ENCODE data around the gene BOD1L1.

BOD1L1 gene

GRCh38 chr4:13524504-13525243 lies 102.9 kb downstream of the BOD1L1 start:
- peak; percentile 20 for DNase-seq (ENCODE audit: low spot score)

- peak; percentile 6 for DNase-seq (ENCODE audit: low spot score)
Measured at GRCh38 chr4:13523591-13524503, 103.7 kb downstream of the BOD1L1 start.

GRCh38 chr4:13523105-13523477 lies 104.4 kb downstream of the BOD1L1 start:
- DNase-seq (ENCODE audit: low spot score): peak; percentile 12

DNA sequence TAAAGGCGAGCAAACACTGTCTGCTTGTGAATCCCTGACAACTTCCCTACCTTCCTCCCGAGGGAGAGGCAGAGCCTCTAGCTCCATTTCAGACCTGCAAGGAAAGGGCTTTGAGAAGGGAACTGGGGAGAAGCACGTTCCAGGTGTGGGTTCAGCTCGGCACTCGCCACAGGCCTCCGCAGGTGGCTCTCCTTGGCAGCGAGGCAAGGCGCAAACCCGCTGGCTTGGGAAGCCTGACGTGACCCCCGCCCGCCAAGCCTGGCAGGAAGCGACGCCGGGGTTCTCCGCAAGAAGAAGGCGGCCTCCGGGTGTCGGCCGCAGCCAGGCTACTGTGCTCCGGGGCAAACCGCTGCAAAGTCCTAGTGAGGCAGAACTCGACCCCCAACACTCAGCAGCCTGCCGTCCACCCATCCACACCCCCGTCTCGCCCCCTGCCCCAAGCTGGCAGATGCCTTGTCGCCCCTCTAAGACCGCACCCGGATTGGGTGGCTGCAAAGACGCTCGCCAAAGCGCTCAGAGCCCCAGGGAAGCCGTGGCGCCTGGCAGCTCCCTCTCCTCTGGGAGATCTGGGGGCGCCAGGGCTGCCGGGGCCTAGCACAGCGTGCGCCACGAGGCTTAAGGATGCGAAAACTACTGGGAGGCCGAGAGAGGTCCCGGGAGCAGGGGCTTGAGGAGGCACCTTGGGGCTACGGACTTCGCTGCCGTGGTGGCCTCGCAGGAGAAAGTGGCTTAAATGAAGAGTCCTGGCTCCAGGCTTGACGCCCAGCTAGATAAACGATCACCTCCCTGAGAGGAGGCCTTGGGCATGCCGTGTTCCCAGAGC lies 105.0 kb downstream of the BOD1L1 start:
- peak; percentile 33 for DNase-seq (ENCODE audit: low spot score)

- peak; percentile 13 for DNase-seq (ENCODE audit: low spot score)
Measured at GRCh38 chr4:13521047-13521446, 106.5 kb downstream of the BOD1L1 start.
